OCI-LY7 (cell line): ENCODE results near the gene PRRT1B.

Experiments
- EZH2phosphoT487 ChIP-seq: fragments of 200-600 bp; sonication (generic); IDR thresholded peaks from 2 replicates; pipeline ENCODE4 v1.6.1; 2018; ENCODE audit warnings: low read depth, borderline replicate concordance, mild to moderate bottlenecking, mixed run types, antibody characterized with exemption, low read length, moderate library complexity, mixed read lengths
- TF ChIP-seq, protein P1 (sequence below): fragments of 200-600 bp; sonication (generic); conservative IDR thresholded peaks from 2 replicates; pipeline ENCODE4 v1.5.1; 2014; ENCODE audit warnings: mild to moderate bottlenecking, antibody characterized with exemption, low read length, moderate library complexity, mixed read lengths

DNA sequence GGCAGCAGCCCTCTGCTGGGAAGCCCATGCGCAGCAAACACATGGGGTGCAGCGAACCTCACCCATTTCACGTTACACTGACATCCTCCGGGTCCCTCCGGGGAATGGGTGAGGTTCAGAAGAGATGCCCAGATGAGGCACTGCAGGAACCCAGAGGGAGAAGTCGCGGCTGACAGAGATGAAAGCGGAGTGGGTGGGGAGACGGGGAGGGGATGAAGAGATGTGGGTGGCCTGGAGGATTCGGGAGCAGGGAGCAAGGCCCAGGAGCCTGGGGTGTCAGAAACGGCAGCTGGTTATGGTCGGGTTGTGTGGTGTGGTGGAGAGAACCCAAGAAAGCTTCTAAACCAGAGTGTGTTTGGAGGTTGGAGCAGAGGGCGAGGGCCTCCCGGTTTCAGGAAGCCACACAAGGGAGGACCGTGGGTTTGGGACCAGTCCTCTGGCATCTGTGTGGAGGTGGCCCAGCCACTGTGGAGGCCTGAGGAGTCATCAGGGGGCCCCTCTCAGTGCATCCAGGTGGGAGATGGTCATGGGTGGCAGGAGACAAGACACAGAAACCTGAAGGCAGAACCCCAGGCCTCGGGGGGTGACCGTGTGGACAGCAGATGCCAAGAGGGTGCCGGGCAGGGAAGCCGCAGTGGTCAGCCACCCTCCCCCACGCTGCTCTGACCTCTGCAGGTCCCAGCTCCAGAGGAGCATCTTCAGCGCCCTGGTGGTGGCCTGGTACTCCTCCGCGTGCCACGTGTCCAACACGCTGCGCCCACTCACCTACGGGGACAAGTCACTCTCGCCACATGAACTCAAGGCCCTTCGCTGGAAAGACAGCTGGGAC is 22.9 kb upstream of the PRRT1B start:
- TF ChIP-seq, protein P1, sequence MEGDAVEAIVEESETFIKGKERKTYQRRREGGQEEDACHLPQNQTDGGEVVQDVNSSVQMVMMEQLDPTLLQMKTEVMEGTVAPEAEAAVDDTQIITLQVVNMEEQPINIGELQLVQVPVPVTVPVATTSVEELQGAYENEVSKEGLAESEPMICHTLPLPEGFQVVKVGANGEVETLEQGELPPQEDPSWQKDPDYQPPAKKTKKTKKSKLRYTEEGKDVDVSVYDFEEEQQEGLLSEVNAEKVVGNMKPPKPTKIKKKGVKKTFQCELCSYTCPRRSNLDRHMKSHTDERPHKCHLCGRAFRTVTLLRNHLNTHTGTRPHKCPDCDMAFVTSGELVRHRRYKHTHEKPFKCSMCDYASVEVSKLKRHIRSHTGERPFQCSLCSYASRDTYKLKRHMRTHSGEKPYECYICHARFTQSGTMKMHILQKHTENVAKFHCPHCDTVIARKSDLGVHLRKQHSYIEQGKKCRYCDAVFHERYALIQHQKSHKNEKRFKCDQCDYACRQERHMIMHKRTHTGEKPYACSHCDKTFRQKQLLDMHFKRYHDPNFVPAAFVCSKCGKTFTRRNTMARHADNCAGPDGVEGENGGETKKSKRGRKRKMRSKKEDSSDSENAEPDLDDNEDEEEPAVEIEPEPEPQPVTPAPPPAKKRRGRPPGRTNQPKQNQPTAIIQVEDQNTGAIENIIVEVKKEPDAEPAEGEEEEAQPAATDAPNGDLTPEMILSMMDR: no peak
- TF ChIP-seq EZH2phosphoT487: no peak
